ENCODE data around the gene SLC26A11. TPM values are rescaled to one million over a fixed set of nuclear protein-coding genes. Genes with fewer than 3 reads are reported as not detected.

Gene SLC26A11
- total RNA-seq, 4 donors from 2014 or later = 13.2 to 24.7 (median 17.0) TPM

DNA sequence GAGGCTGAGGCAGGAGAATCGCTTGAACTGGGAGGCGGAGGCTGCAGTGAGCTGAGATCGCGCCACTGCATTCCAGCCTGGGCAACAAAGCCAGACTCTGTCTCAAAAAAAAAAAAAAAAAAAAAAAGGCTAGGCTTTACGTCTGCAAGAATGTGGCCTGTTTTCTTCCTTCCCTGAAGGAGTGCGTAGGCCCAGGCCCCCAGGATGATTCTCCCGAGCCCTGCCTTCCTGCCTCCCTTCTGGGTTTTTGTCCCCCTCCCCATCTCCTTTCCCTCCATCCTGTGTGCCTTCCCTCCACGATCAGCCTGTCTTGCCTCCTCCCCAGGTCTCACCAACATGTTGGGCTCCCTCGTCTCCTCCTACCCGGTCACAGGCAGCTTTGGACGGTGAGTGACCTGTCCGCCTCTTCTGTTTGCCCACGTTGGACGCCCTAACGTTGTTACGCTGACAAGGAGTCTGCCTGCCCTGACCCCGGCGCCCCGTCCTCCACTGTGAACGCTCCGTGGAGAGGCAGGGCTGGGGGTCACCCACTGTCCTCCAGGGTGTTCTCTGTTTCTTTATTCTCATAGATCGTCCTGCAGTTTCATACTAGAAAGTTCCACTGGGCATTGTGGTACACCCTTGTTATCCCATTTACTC is 24.8 kb downstream of the SLC26A11 start:
- H3K4me1 ChIP-seq = no peaks in the 10 kb centered on the region
- in situ Hi-C loops (cut with MboI; ENCODE audit: low pct_ligation_motif_present in 1 of 4, low pct_unique_long_range_greater_than_20kb in 1 of 4, low sequenced_read_pairs in 3 of 4) = loop anchor here in 1 of 4 donors (25.0 kb wide), 1 partner anchor 158 kb away; no protein-coding TSS in a partner anchor
- no peak for DNase-seq
- H3K27ac ChIP-seq = no peak overlapping the region
- H3K9me3 ChIP-seq = no peaks in the 10 kb centered on the region
- 89% methylated on average over 22 of the region's 22 CpGs; no CpG with 5 or more reads in 1 of the 2 donors for WGBS, 2 donors (ENCODE audit: low coverage in 1 of 2)
- intact Hi-C loops (cut with DNase I; ENCODE audit: low total_unique reads) = no loop called here
- H3K36me3 ChIP-seq = peaks cover 0 to 4% (median 0%) of the 10 kb centered on the region in 4 donors
- H3K4me3 ChIP-seq = no peak overlapping the region
- TF ChIP-seq EP300 (IDR thresholded peaks at IDR 0.05; ENCODE audit: low read depth) (no peak), POLR2AphosphoS5 (IDR thresholded peaks at IDR 0.05) (no peak), POLR2A (IDR thresholded peaks at IDR 0.05) (no peak)
- TF ChIP-seq, protein P1, sequence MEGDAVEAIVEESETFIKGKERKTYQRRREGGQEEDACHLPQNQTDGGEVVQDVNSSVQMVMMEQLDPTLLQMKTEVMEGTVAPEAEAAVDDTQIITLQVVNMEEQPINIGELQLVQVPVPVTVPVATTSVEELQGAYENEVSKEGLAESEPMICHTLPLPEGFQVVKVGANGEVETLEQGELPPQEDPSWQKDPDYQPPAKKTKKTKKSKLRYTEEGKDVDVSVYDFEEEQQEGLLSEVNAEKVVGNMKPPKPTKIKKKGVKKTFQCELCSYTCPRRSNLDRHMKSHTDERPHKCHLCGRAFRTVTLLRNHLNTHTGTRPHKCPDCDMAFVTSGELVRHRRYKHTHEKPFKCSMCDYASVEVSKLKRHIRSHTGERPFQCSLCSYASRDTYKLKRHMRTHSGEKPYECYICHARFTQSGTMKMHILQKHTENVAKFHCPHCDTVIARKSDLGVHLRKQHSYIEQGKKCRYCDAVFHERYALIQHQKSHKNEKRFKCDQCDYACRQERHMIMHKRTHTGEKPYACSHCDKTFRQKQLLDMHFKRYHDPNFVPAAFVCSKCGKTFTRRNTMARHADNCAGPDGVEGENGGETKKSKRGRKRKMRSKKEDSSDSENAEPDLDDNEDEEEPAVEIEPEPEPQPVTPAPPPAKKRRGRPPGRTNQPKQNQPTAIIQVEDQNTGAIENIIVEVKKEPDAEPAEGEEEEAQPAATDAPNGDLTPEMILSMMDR (IDR thresholded peaks at IDR 0.05) = no peak
- no peaks in the 10 kb centered on the region for H3K27me3 ChIP-seq

DNA sequence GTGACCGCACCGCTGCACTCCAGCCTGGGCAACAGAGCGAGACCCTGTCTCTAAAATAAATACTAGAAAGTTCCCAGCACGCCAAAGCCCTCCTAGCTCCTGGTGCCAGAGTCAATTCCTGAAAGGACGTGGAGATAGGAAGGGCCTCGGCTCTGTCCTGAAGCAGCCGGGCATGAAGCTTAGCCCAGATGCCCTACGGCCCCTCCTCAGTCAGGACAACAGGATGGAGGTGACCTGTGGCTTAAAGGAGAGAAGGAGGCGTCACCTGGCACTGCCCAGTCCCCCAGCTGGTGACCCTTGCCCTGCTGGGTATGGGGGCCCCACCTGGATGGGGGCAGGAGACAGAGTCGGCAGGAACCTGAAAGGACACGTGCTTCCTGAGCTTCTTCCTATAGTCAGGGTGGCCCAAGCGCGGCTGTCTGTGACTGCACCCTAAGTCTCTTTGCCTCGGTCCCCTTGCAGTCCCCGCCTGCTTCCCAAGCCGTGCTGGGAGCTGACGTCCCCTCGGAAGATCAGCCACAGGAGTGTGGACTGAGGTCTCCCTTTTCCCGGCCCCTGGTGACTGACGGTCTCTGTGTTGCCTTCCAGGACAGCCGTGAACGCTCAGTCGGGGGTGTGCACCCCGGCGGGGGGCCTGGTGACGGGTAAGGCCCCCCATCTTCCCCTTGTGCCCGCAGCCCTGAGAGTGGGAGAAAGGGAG is 25.5 kb downstream of the SLC26A11 start:
- H3K27ac ChIP-seq = no peak overlapping the region
- in situ Hi-C loops (cut with MboI; ENCODE audit: low pct_ligation_motif_present in 1 of 4, low pct_unique_long_range_greater_than_20kb in 1 of 4, low sequenced_read_pairs in 3 of 4) = loop anchor here in 1 of 4 donors (25.0 kb wide), 1 partner anchor 158 kb away; no protein-coding TSS in a partner anchor
- no peaks in the 10 kb centered on the region for H3K9me3 ChIP-seq
- intact Hi-C loops (cut with DNase I; ENCODE audit: low total_unique reads) = no loop called here
- no peaks in the 10 kb centered on the region for H3K4me1 ChIP-seq
- no peak for DNase-seq
- H3K36me3 ChIP-seq = peaks cover 0 to 4% (median 0%) of the 10 kb centered on the region in 4 donors
- H3K4me3 ChIP-seq = no peak overlapping the region
- no peak for TF ChIP-seq EP300 (IDR thresholded peaks at IDR 0.05; ENCODE audit: low read depth)
- TF ChIP-seq, protein P1 (IDR thresholded peaks at IDR 0.05) = no peak
- no peak for TF ChIP-seq POLR2AphosphoS5 (IDR thresholded peaks at IDR 0.05)
- TF ChIP-seq POLR2A (IDR thresholded peaks at IDR 0.05) = no peak
- WGBS, 2 donors (ENCODE audit: low coverage in 1 of 2) = 89 to 91% methylated on average over 7 to 27 of the region's 27 CpGs
- no peaks in the 10 kb centered on the region for H3K27me3 ChIP-seq

- H3K9me3 ChIP-seq = no peaks in the 10 kb centered on the region
- in situ Hi-C loops (cut with MboI; ENCODE audit: low pct_ligation_motif_present in 1 of 4, low pct_unique_long_range_greater_than_20kb in 1 of 4, low sequenced_read_pairs in 3 of 4) (loop anchor here in 1 of 4 donors (25.0 kb wide), 1 partner anchor 159 kb away; no protein-coding TSS in a partner anchor), intact Hi-C loops (cut with DNase I; ENCODE audit: low total_unique reads) (no loop called here)
- no peak overlapping the region for H3K27ac ChIP-seq
- peaks cover 0 to 4% (median 0%) of the 10 kb centered on the region in 4 donors for H3K36me3 ChIP-seq
- no peak for TF ChIP-seq POLR2A (IDR thresholded peaks at IDR 0.05)
- TF ChIP-seq, protein P1 (IDR thresholded peaks at IDR 0.05) = no peak
- TF ChIP-seq EP300 (IDR thresholded peaks at IDR 0.05; ENCODE audit: low read depth) = no peak
- TF ChIP-seq POLR2AphosphoS5 (IDR thresholded peaks at IDR 0.05) = no peak
- H3K4me1 ChIP-seq = no peaks in the 10 kb centered on the region
- H3K4me3 ChIP-seq = no peak overlapping the region
- no peaks in the 10 kb centered on the region for H3K27me3 ChIP-seq
- WGBS, 2 donors (ENCODE audit: low coverage in 1 of 2) = 97 to 100% methylated on average over 4 to 7 of the region's 19 CpGs
- DNase-seq = no peak
Measured at GRCh38 chr17:80246266-80246681, 26.0 kb downstream of the SLC26A11 start.

- intact Hi-C loops (cut with DNase I; ENCODE audit: low total_unique reads) (no loop called here), in situ Hi-C loops (cut with MboI; ENCODE audit: low pct_ligation_motif_present in 1 of 4, low pct_unique_long_range_greater_than_20kb in 1 of 4, low sequenced_read_pairs in 3 of 4) (loop anchor here in 1 of 4 donors (25.0 kb wide), 1 partner anchor 159 kb away; no protein-coding TSS in a partner anchor)
- no peak for DNase-seq
- WGBS, 2 donors (ENCODE audit: low coverage in 1 of 2) = 89% methylated on average over 8 of the region's 8 CpGs; no CpG with 5 or more reads in 1 of the 2 donors
- H3K9me3 ChIP-seq = no peaks in the 10 kb centered on the region
- TF ChIP-seq EP300 (IDR thresholded peaks at IDR 0.05; ENCODE audit: low read depth) (no peak), POLR2AphosphoS5 (IDR thresholded peaks at IDR 0.05) (no peak), POLR2A (IDR thresholded peaks at IDR 0.05) (no peak)
- TF ChIP-seq, protein P1 (IDR thresholded peaks at IDR 0.05) = no peak
- H3K27ac ChIP-seq = no peak overlapping the region
- no peaks in the 10 kb centered on the region for H3K27me3 ChIP-seq
- H3K4me1 ChIP-seq = no peaks in the 10 kb centered on the region
- peaks cover 0 to 4% (median 0%) of the 10 kb centered on the region in 4 donors for H3K36me3 ChIP-seq
- no peak overlapping the region for H3K4me3 ChIP-seq
Measured at GRCh38 chr17:80246726-80247125, 26.5 kb downstream of the SLC26A11 start.

All from transverse colon (tissue), 4 donors.